NCI-H146 treated with DMSO at 0.1 percent for 48 hours (cell line): ENCODE results near the gene AQP1.

ENCODE experiments used
- DNase-seq: peaks from one replicate; lab custom pipeline; 2025; ENCODE audit not compliant: unreplicated experiment; lab: John Stamatoyannopoulos, UW

Gene AQP1

GRCh38 chr7:30905078-30906012 lies 6.3 kb upstream of the AQP1 start:
- no peak for DNase-seq

GRCh38 chr7:30906014-30906413 lies 5.6 kb upstream of the AQP1 start:
- no peak for DNase-seq

- no peak for DNase-seq
These were observed 5.0 kb upstream of the AQP1 start for GRCh38 chr7:30906515-30907240.

GRCh38 chr7:30907527-30908267 lies 4.0 kb upstream of the AQP1 start:
- no peak for DNase-seq

GRCh38 chr7:30908681-30909080 lies 3.0 kb upstream of the AQP1 start:
- DNase-seq: no peak

GRCh38 chr7:30909431-30909830 lies 2.2 kb upstream of the AQP1 start:
- DNase-seq: no peak

- no peak for DNase-seq
These were observed 1.1 kb upstream of the AQP1 start for GRCh38 chr7:30910411-30911073.

GRCh38 chr7:30911133-30911532 lies 520 bp upstream of the AQP1 start:
- DNase-seq: no peak

GRCh38 chr7:30912021-30912730 lies 523 bp downstream of the AQP1 start:
- no peak for DNase-seq

- DNase-seq: no peak
These were observed 1.0 kb downstream of the AQP1 start for GRCh38 chr7:30912731-30912985.

- no peak for DNase-seq
These were observed 1.5 kb downstream of the AQP1 start for GRCh38 chr7:30912986-30913811.

- DNase-seq: no peak
These were observed 2.3 kb downstream of the AQP1 start for GRCh38 chr7:30913821-30914515.

- no peak for DNase-seq
These were observed 2.9 kb downstream of the AQP1 start for GRCh38 chr7:30914596-30914995.

- DNase-seq: no peak
These were observed 3.5 kb downstream of the AQP1 start for GRCh38 chr7:30915005-30915601.

- DNase-seq: no peak
These were observed 4.1 kb downstream of the AQP1 start for GRCh38 chr7:30915751-30916150.

- DNase-seq: no peak
These were observed 4.6 kb downstream of the AQP1 start for GRCh38 chr7:30916255-30916654.

GRCh38 chr7:30916767-30917166 lies 5.1 kb downstream of the AQP1 start:
- DNase-seq: no peak

GRCh38 chr7:30917216-30917893 lies 5.7 kb downstream of the AQP1 start:
- DNase-seq: no peak
